NCI-H524 treated with DMSO at 0.1 percent for 48 hours (cell line): Measurements from ENCODE around the gene BAG5.

Source experiments
- DNase-seq: peaks from one replicate; lab custom pipeline; 2025; lab: John Stamatoyannopoulos, UW

The BAG5 gene

GRCh38 chr14:103562429-103563225 is at the start of gene BAG5, which contains the start of gene COA8:
BAG5 (minus strand) TSS chr14:103562657; CDS start chr14:103561164, 1,493 bp downstream.
COA8 (plus strand) TSS chr14:103562960; CDS start chr14:103563002, 42 bp downstream.
- peak; percentile 40 for DNase-seq

- DNase-seq = no peak
These were observed 48.8 kb upstream of the BAG5 start for GRCh38 chr14:103611215-103611614.

DNA sequence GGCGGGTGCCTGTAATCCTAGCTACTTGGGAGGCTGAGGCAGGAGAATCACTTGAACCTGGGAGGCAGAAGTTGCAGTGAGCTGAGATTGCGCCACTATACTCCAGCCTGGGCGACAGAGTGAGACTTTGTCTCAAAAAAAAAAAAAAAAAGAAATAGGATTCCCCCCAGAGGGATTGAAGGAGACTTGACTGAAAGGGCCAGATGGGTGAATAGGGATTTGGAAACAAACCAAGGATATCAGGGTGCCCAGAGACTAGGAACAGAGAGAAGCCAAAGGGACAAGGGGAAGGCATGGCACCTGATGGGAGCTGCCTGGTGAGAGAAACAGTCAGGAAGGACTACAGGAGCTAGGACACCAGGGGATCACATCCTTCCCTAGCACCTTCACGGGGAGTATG is 46.6 kb upstream of the BAG5 start:
- peak; percentile 98 for DNase-seq

DNA sequence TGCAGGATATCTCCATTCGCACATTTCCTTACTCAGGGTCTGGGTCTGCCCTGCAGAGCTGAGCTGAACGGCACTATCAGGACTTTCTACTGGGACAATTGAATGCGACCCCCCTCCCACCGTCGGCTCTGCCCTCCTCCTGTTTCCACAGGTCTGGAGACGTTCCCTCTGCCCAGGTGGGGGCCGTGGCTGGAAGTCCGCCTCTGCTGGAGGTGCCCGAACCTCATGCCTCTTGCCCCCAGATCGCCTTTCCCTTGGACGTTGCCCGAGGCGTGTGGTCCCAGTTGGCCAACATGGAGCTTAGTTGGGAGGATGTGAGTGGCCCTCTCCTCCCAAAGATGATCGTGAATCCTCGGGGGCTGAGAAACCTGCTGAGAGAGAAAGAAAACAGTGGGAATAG is 45.4 kb upstream of the BAG5 start:
- no peak for DNase-seq

DNA sequence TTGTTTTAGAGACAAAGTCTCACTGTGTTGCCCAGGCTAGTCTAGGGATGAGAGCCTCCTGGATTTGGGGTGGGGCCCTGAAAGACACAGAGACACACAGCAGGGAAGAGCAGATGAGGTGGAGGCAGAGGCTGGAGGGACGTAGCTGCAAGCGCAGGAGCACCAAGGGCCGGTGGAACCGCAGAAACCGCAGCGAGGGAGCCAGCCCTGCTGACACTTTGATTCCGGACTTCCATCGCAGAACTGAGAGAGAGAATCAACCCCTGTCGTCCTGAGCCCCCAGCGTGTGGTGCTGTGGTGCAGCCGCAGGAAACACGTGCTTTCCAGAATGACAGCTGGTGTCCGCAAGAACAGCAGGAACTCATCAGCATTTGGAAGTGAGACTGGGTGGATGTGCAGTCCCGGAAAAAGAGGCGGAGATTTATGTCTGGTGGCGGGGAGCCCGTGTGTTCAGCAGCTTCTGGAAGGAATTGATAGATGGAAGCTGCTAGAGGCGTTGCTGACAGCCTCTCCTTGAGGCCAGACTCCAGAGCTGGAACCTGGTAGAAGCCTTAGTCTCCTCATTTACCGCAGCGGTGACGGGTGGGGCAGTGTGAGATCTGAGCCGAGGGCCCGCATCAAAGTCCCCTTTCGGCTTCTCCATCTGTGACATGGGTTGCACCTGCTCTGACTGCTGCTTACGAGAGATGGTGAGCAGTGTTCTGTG is 44.7 kb upstream of the BAG5 start:
- peak; percentile 96 for DNase-seq

GRCh38 chr14:103604620-103605019 is 42.2 kb upstream of the BAG5 start:
- no peak for DNase-seq

- DNase-seq = no peak
These were observed 38.0 kb upstream of the BAG5 start for GRCh38 chr14:103600503-103600902.

GRCh38 chr14:103597623-103598377 is 35.3 kb upstream of the BAG5 start:
- no peak for DNase-seq

GRCh38 chr14:103594265-103594664 is 31.8 kb upstream of the BAG5 start:
- DNase-seq = peak; percentile 25

- DNase-seq = no peak
These were observed 31.1 kb upstream of the BAG5 start for GRCh38 chr14:103593577-103593976.

DNA sequence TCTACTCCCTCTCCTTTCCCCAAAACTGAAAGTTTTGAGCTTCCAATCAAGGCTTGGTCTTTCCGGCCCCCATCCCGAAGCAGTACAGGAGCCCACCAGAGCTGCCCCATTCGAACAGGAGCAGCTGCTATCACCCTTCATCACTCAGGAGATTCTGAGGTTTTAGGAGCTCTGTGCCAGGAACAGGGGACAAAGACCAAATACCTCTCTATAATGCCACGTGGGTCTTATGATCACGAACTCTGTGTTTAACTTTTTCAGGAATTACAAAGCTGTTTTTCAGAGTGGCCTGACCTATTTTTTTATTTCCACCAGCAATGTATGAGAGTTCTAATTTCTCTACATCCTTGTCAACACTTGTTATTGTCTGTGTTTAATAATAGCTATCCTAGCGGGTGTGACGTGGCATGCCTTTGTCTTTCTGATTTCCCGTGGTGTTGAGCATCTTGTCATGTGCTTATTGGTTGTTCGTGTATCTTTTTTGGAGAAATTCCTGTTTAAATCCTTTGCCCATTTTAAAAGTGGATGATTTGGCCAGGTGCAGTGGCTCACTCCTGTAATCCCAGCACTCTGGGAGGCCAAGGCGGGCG is 22.0 kb upstream of the BAG5 start:
- no peak for DNase-seq

DNA sequence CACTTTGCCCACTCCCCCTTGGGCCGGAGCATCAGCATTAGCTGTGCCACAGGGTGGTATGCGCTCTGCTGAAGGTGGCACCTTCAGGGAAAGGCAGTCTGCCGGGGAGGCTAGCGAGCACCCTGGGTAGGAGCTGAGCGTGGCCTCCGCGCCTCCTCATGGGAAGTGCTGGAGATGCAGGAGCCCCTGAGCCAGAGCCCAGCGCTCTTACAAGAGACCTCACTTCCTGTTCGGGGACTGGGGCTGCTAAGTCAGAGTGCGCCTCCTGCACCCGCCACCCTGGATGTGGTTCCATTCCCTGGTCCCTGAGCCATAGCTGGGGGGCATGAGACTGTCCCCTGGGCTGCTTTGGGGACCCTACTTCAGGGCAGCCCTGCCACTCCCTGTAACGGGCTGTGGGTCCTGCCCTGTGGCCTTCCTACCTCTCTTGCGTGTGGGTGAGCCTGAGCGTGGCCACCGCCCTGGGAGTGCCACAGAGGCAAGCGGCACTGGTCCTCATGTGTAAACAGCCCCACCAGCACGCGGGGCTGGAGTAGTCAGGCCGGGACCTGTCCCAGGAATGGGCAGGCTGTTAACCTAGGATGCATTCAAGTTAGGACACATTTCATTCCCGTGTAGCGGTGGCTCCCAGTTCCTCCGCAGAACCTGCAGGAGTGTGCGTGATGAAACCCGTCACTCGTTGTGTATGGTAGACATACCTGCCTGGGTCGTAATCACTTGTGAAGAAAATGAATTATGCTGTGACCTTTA is 19.7 kb upstream of the BAG5 start:
- DNase-seq = no peak

DNA sequence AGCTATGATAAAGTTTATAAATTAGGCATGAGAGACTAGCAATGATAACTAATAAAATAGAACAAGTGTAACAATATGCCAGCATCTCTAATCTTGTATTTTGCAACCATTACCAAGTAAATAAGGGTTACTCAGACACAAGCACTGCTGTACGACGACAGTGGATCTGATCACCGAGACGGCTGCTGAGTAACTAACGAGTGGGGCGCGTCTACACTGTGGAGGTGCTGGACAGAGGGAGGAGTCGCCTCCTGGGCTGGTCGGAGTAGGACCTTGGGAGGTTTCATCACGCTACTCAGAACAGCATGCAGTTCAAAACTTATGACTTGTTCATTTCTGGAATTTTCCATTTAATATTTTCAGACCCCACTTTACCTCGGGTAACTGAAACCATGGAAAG is 18.7 kb upstream of the BAG5 start:
- DNase-seq = no peak

DNA sequence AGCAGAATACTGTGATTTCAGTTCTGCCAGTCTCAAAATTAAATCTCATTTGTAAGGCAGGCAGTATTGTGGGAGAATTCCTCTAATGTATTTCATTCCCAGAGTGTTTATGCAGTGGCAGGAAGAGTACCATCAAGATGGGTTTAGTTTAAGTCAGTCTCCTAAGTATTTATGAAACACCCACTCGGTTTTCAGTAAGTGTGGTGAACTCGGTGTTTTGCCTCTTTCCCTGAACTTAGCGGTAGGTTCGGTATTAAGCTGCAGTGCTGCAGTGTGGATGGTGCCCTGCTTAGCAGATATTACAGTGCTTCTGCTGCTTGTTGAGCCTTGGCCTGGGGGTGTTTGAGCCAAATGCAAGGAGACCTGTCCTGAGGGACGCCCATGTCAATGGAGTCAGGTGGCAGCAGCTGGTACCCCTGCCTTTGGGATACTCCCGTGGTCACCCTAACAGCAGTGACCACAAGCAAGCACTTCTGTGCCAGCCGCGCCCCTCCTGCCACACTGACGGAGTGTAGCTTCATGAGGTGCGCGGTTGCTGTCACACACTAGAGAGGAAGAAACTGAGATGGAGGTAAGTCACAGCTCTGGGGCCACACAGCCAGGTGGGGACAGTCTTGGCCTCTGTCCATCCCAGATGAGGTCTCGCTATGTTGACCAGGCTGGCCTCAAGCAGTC is 16.1 kb upstream of the BAG5 start:
- no peak for DNase-seq

- DNase-seq = peak; percentile 13
These were observed 14.0 kb upstream of the BAG5 start for GRCh38 chr14:103576371-103577024.

DNA sequence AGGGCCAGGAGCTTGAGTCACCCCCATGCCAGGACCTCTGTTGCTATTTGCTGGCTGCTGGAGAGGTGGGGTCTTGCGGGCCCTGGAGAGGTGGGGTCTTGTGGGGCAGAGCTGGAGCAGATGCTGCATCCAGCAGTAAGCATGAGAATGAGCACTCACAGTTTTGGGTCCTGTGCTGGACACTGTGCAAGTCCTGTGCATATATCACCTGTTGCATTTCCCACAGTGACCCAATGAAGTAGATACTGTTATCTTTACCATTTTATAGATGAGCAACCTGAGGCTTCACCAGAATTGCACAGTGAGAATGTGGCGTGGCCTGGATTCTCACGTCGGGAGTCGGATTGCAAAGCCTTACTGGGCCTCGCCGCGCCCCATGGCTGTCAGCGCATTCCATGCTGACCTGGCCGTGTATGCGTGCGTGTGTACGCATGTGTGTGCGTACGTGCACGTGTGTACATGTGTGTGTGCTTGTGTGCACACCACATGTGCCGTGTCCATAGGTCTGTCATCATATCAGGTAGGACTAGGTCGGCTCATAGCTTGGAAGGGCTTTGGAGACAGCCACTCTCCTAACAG is 12.3 kb upstream of the BAG5 start:
- no peak for DNase-seq

- DNase-seq = no peak
These were observed 11.6 kb upstream of the BAG5 start for GRCh38 chr14:103574104-103574503.

DNA sequence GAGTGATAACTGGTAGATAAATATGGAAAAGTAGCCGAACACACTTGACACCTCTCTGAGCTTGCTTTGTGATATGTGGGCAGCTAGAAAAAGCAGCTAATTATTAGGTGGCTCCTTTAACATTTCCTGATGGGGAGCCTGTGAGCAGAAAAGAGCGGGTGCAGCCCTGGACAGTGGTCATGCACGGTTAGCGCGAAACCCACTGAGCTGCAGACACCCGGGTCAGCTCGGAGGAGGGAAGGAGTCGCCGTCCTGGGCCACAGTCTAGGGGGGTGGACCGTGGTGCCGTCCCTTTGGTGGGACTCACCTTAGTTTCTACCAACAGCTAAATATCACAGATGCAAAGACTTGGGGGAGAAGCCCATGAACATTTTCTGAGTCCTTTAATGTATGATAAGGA is 7.0 kb upstream of the BAG5 start:
- no peak for DNase-seq

DNA sequence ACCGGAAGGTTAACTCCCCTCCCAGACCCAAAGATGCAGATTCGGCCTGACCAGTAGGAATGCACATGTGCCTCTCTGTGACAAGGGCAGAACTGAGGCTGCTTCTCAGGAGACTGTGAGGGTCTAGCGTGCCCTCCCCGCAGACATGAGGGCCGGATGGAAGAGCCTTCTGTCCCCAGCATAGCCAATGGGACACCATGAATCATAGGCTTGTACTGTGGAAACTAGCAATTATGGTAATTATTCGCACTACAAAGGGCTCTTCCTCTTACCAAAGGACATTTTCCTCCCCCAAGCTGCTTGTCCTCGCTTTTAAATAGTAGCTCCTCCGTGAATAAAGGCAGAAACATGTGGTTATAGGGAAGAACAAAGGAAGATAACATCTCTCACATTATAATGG is 6.5 kb upstream of the BAG5 start:
- DNase-seq = no peak
